ENCODE measurements around the gene LARP1.

The LARP1 gene

GRCh38 chr5:154811239-154811638 is 56.1 kb downstream of the LARP1 start:
- DNase-seq (ENCODE audit: low read depth): no peak
- no peak overlapping the region for H3K4me3 ChIP-seq (ENCODE audit: low read depth, low read length)
- TF ChIP-seq CTCF (IDR thresholded peaks at IDR 0.05; ENCODE audit: low read depth, low read length, missing control alignments): no peak

GRCh38 chr5:154811653-154812465 is 56.7 kb downstream of the LARP1 start:
- no peak overlapping the region for H3K4me3 ChIP-seq (ENCODE audit: low read depth, low read length)

GRCh38 chr5:154813158-154813557 is 58.0 kb downstream of the LARP1 start:
- H3K4me3 ChIP-seq (ENCODE audit: low read depth, low read length): no peak overlapping the region
- TF ChIP-seq CTCF (IDR thresholded peaks at IDR 0.05; ENCODE audit: low read depth, low read length, missing control alignments): no peak
- DNase-seq (ENCODE audit: low read depth): no peak

More at GRCh38 chr5:154811653-154812465, 56.7 kb downstream of the LARP1 start:
- peak; percentile 12 for DNase-seq (ENCODE audit: low read depth)
- TF ChIP-seq CTCF (IDR thresholded peaks at IDR 0.05; ENCODE audit: low read depth, low read length, missing control alignments): peak; percentile 79

GRCh38 chr5:154813736-154814135 is 58.6 kb downstream of the LARP1 start:
- no peak for TF ChIP-seq CTCF (IDR thresholded peaks at IDR 0.05; ENCODE audit: low read depth, low read length, missing control alignments)
- DNase-seq (ENCODE audit: low read depth): no peak
- H3K4me3 ChIP-seq (ENCODE audit: low read depth, low read length): no peak overlapping the region

GRCh38 chr5:154815025-154815424 is 59.8 kb downstream of the LARP1 start:
- no peak for DNase-seq (ENCODE audit: low read depth)
- TF ChIP-seq CTCF (IDR thresholded peaks at IDR 0.05; ENCODE audit: low read depth, low read length, missing control alignments): no peak
- no peak overlapping the region for H3K4me3 ChIP-seq (ENCODE audit: low read depth, low read length)

GRCh38 chr5:154815684-154816247 is 60.6 kb downstream of the LARP1 start:
- H3K4me3 ChIP-seq (ENCODE audit: low read depth, low read length): no peak overlapping the region
- TF ChIP-seq CTCF (IDR thresholded peaks at IDR 0.05; ENCODE audit: low read depth, low read length, missing control alignments): no peak
- no peak for DNase-seq (ENCODE audit: low read depth)

All from GM12864 (cell line).